ENCODE results near the gene PSTK.

The PSTK gene

GRCh38 chr10:122998360-122998917 is 18.2 kb downstream of the PSTK start:
- no peaks in the 10 kb centered on the region for H3K27me3 ChIP-seq (ENCODE audit: insufficient read depth, low read length)
- H3K27ac ChIP-seq (ENCODE audit: low read depth, low read length, poor library complexity, severe bottlenecking): no peak overlapping the region

GRCh38 chr10:122998934-122999333 is 18.7 kb downstream of the PSTK start:
- no peaks in the 10 kb centered on the region for H4K20me1 ChIP-seq (ENCODE audit: insufficient read depth, low read length)
- no peaks in the 10 kb centered on the region for H3K9me3 ChIP-seq (ENCODE audit: low read length)
- no peak overlapping the region for H3K9ac ChIP-seq (ENCODE audit: low read length)
- no peaks in the 10 kb centered on the region for H3F3A ChIP-seq (ENCODE audit: insufficient read depth, low read length)
- H3K4me2 ChIP-seq (ENCODE audit: low read length): no peak overlapping the region
- H3K9me2 ChIP-seq (ENCODE audit: low read depth, low read length): no peaks in the 10 kb centered on the region
- H3K4me1 ChIP-seq (ENCODE audit: insufficient read depth, low read length, severe bottlenecking): peaks cover 3% of the 10 kb centered on the region
- peaks cover 60% of the 10 kb centered on the region for H3K36me3 ChIP-seq (ENCODE audit: insufficient read depth, low read length)
- TF ChIP-seq EZH2 (IDR thresholded peaks at IDR 0.05; ENCODE audit: borderline replicate concordance, low read length) (no peak), CTCF (IDR thresholded peaks at IDR 0.05; ENCODE audit: low read length) (no peak)
- no peak overlapping the region for H3K4me3 ChIP-seq (ENCODE audit: low read depth, low read length, poor library complexity, severe bottlenecking)
- no peaks in the 10 kb centered on the region for H3K27me3 ChIP-seq (ENCODE audit: insufficient read depth, low read length)
- H3K79me2 ChIP-seq (ENCODE audit: insufficient read depth, low read length): peaks cover 40% of the 10 kb centered on the region
- no peak overlapping the region for H3K27ac ChIP-seq (ENCODE audit: low read depth, low read length, poor library complexity, severe bottlenecking)
- H2AFZ ChIP-seq (ENCODE audit: low read length): no peak overlapping the region

More at GRCh38 chr10:122998360-122998917, 18.2 kb downstream of the PSTK start:
- peaks cover 3% of the 10 kb centered on the region for H3K4me1 ChIP-seq (ENCODE audit: insufficient read depth, low read length, severe bottlenecking)
- no peak overlapping the region for H2AFZ ChIP-seq (ENCODE audit: low read length)
- TF ChIP-seq CTCF (IDR thresholded peaks at IDR 0.05; ENCODE audit: low read length) (no peak), EZH2 (IDR thresholded peaks at IDR 0.05; ENCODE audit: borderline replicate concordance, low read length) (no peak)
- H3K36me3 ChIP-seq (ENCODE audit: insufficient read depth, low read length): peaks cover 64% of the 10 kb centered on the region
- no peaks in the 10 kb centered on the region for H3F3A ChIP-seq (ENCODE audit: insufficient read depth, low read length)
- no peak overlapping the region for H3K4me2 ChIP-seq (ENCODE audit: low read length)
- H4K20me1 ChIP-seq (ENCODE audit: insufficient read depth, low read length): no peaks in the 10 kb centered on the region
- no peak overlapping the region for H3K4me3 ChIP-seq (ENCODE audit: low read depth, low read length, poor library complexity, severe bottlenecking)
- no peaks in the 10 kb centered on the region for H3K9me2 ChIP-seq (ENCODE audit: low read depth, low read length)
- peaks cover 35% of the 10 kb centered on the region for H3K79me2 ChIP-seq (ENCODE audit: insufficient read depth, low read length)
- H3K9ac ChIP-seq (ENCODE audit: low read length): no peak overlapping the region
- no peaks in the 10 kb centered on the region for H3K9me3 ChIP-seq (ENCODE audit: low read length)

GRCh38 chr10:122999347-122999746 is 19.1 kb downstream of the PSTK start:
- Histone ChIP-seq H2AFZ (ENCODE audit: low read length) (no peak overlapping the region), H3K4me3 (ENCODE audit: low read depth, low read length, poor library complexity, severe bottlenecking) (no peak overlapping the region), H3K27me3 (ENCODE audit: insufficient read depth, low read length) (no peaks in the 10 kb centered on the region), H3F3A (ENCODE audit: insufficient read depth, low read length) (no peaks in the 10 kb centered on the region), H3K4me2 (ENCODE audit: low read length) (no peak overlapping the region), H3K9ac (ENCODE audit: low read length) (no peak overlapping the region), H3K4me1 (ENCODE audit: insufficient read depth, low read length, severe bottlenecking) (peaks cover 3% of the 10 kb centered on the region), H4K20me1 (ENCODE audit: insufficient read depth, low read length) (no peaks in the 10 kb centered on the region), H3K9me2 (ENCODE audit: low read depth, low read length) (no peaks in the 10 kb centered on the region), H3K79me2 (ENCODE audit: insufficient read depth, low read length) (peaks cover 44% of the 10 kb centered on the region), H3K36me3 (ENCODE audit: insufficient read depth, low read length) (peaks cover 56% of the 10 kb centered on the region), H3K27ac (ENCODE audit: low read depth, low read length, poor library complexity, severe bottlenecking) (no peak overlapping the region), H3K9me3 (ENCODE audit: low read length) (no peaks in the 10 kb centered on the region)
- no peak for TF ChIP-seq CTCF (IDR thresholded peaks at IDR 0.05; ENCODE audit: low read length)
- no peak for TF ChIP-seq EZH2 (IDR thresholded peaks at IDR 0.05; ENCODE audit: borderline replicate concordance, low read length)

All from OCI-LY1 (cell line).